Measurements from ENCODE around the gene LSS.
A peak's percentile ranks its signal among the peaks of the same experiment; 100 is the strongest.
"Not testable (repeated sequence)": the region's sequence is repeated elsewhere in the genome, so short reads cannot be mapped to it uniquely, and the experiment has no call there.

The LSS gene

GRCh38 chr21:46184625-46185555, 43.7 kb downstream of the LSS start:
- peak; percentile 63 to 82 (median 70) for DNase-seq

DNA sequence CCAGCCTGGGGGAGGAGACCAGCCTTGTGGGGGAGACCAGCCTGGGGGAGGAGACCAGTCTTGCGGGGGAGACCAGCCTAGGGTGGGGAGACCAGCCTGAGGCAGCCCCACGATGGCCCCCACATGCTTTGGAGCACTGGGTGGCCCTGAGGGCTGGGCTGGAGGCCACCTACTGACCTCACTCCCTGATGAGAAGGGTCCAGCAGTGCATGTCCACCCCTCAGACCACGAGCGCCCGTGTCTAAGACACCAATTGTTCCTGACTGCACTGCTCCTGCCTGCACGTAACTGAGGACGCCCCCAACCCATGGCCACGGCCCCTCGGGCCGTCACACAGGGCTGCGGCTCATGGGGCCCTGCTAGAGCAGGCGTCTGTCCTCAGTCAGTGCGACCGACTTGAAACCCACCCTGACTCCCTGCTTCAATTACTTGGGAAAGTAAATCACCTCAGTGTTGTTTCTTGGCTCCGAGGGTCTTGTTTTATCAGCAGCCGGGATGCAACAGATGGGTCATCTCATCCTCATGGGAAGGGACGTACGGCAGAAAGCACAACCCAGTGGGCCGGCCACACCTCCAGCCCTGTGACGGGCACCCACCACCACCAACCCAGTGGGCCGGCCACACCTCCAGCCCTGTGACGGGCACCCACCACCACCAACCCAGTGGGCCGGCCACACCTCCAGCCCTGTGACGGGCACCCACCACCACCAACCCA, 44.5 kb downstream of the LSS start, which contains the start of gene SPATC1L:
SPATC1L (minus strand) TSS at position 550 of the 715 bp plus-strand sequence. CDS start 1,643 bp downstream, outside the sequence.
- peak in 3 of 6 experiments; percentile 37 to 67 (median 56) for DNase-seq

DNA sequence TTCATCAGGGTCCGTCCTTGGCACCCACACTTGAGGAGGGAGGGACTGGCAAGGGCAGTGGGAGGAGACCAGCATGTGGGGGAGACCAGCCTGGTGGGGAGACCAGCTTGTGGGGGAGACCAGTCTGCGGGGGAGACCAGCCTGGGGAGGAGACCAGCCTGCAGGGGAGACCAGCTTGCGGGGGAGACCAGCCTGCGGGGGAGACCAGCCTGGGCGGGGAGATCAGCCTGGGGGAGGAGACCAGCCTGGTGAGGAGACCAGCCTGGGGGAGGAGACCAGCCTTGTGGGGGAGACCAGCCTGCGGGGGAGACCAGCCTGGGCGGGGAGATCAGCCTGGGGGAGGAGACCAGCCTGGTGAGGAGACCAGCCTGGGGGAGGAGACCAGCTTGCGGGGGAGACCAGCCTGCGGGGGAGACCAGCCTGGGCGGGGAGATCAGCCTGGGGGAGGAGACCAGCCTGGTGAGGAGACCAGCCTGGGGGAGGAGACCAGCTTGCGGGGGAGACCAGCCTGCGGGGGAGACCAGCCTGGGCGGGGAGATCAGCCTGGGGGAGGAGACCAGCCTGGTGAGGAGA, 45.2 kb downstream of the LSS start:
- DNase-seq: not testable (repeated sequence)

DNA sequence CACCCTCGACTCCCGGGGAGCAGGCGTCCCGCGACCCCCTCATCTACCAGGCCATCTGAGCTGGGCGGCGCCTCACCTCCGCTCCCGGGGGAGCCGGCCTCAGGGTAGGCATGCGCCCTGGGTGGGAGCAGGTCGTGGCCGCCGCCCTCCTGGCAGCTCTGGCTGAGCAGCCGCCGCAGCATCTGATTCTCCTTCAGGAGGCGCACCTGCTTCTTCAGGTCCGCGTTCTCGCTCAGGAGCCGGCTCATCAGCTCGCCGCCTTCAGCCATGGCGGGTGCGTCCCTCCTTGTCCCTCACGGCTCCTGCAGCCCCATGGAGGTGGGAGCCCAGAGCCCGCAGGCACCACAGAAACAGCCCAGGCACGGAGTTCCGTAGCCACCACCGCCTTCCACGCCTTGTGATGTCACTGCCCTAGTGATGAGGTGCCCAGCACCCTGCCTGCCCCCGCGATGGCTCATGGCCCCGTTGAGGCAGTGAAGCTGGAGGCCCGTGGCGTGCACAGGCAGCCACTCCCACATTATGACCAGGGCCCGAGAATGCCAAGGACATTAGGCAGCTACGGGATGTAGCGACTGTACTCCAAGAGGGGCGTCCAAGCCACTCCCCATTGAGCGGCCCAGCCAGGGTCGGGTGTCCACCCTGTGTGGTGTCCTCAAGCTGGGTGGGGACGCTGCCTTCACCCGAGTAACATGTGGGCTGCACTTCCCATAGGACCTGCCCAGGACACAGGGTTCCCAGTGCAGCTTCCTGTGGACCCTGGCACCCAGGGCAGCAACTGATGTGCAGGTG, 45.8 kb downstream of the LSS start:
- DNase-seq: no peak

DNA sequence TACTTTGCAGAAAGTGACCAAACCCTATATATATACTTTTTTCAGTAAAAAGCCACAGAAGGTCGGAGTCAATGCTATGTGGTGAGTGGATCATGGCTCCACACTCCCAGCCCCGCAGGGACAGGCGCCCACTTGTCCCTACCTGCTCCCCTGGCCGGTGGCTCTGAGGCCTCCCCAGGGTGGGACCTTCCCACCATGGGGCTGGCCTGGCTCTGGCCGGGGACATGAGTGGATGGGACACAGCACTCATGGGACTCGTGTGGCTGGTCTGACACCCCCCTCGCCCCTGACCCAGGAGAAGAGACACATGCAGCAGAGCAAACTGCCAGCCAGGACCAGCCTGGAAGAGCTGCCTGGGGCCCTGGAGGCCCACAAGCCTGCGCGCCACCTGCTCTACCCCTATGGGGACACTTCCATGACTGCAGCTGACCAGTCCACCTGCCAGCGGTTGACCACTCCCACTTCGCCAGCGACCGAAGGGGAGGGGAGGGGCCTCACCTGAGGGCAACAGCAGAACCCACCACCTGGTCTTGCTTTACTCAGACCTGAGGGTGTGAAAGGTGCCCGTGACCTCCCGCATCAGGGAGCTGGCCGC, 46.5 kb downstream of the LSS start:
- no peak for DNase-seq

DNA sequence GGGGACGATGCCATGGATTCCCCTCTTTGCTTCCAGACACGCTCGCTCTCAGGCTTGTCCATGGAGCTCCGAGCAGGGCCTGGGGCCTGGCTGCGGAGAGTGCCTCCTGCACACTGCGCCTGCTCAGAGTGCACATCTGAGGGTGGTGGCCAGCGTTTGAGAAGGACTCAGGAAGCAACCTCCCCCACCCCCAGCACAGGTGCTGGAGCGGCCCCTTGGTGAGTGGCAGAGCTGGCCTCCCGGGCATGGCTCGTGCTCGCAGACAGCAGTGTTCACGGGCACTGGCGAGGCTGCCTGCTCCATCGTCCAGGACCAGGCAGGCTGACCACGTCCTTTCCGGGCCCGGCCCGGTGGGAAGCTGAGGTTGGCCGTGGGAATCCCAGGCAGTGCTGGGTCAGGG, 47.1 kb downstream of the LSS start:
- no peak for DNase-seq

GRCh38 chr21:46180778-46181391, 47.7 kb downstream of the LSS start:
- DNase-seq: no peak

GRCh38 chr21:46180079-46180722, 48.4 kb downstream of the LSS start:
- DNase-seq: no peak

- DNase-seq: no peak
Observed at GRCh38 chr21:46179708-46180078, 48.9 kb downstream of the LSS start.

DNA sequence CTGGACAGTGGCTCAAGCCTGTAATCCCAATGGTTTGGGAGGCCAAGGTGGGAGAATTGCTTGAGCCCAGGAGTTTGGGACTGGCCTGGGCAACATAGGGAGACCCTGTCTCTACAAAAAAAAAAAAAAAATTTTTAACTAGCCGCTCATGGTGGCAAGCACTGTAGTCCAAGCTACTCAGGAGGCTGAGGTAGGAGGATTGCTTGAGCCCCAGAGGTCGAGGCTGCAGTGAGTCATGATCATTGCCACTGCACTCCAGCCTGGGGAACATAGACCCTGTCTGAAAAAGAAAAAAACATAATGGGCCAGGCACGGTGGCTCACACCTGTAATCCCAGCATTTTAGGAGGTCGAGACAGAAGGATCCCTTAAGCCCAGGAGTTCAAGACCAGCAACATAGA, 49.6 kb downstream of the LSS start:
- DNase-seq: no peak

- not testable (repeated sequence) for DNase-seq
Observed at GRCh38 chr21:46176443-46177129, 52.0 kb downstream of the LSS start.

GRCh38 chr21:46173573-46173972, 55.0 kb downstream of the LSS start:
- DNase-seq: no peak

DNA sequence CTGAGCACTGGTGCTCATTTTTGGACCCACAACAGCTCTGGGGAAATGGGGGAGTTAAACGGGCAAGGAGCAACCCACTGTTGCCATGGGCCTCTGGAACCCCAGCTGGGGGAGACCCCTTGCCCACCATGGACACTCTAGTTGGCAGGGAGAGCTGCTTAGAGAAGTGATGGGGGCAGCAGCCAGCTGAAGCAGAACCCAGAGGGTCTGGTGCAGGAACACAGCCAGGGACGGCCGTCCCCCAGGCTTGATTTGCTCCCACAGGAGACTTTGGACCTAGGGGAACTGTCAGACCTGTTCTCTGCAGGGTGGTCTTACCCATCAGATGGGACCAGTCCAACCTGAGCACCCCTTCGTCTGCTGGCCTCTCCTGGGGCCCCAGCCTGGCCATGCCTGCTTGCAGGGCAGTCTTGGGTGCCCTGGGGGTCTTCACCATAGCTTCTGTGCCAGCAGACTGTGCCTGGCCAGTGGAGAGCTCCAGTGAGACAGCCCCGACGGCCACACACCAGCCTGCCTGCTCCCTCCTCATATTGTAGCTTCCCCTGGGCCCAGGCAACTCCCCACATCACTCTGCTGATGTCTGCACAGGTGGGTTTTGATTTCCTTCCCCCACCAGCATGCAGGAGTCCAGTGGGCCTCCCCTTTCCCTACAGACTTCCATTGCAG, 55.6 kb downstream of the LSS start:
- DNase-seq: no peak

GRCh38 chr21:46171996-46172862, 56.3 kb downstream of the LSS start:
- DNase-seq: no peak

DNA sequence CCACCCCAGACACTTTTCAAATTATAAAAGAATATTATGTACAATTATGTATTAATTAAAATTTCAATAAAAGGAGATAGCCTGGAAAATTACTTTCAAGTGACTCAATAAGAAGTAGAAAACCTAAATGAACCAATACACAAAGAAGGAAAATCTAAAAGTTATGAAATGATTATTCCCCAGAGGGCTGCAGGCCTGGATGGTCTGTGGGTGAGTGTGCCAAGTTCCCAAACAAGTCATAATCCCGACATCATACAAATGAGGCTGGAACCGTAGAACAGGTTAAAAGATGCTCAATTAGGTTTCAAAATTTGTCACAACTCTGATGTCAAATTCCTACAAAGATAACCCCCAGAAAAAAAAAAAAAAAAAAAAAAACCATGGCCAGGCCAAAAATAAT, 57.0 kb downstream of the LSS start:
- no peak for DNase-seq

DNA sequence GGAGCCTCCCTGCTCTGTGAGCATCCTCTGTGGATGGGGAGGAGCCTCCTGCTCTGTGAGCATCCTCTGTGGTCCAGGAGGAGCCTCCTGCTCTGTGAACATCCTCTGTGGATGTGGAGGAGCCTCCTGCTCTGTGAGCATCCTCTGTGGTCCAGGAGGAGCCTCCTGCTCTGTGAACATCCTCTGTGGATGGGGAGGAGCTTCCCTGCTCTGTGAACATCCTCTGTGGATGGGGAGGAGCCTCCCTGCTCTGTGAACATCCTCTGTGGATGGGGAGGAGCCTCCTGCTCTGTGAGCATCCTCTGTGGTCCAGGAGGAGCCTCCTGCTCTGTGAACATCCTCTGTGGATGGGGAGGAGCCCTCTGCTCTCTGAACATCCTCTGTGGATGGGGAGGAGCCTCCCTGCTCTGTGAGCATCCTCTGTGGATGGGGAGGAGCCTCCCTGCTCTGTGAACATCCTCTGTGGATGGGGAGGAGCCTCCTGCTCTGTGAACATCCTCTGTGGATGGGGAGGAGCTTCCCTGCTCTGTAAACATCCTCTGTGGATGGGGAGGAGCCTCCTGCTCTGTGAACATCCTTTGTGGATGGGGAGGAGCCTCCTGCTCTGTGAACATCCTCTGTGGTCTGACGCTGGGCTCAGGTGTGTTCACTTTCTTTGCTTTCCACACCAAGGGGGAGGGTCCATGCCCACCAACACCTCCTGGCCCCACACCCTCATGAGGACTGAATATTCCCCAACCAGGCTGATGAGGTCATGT, 58.0 kb downstream of the LSS start:
- peak in 5 of 6 experiments; percentile 38 to 78 (median 65) for DNase-seq

GRCh38 chr21:46168659-46169386, 59.8 kb downstream of the LSS start:
- no peak for DNase-seq

DNA sequence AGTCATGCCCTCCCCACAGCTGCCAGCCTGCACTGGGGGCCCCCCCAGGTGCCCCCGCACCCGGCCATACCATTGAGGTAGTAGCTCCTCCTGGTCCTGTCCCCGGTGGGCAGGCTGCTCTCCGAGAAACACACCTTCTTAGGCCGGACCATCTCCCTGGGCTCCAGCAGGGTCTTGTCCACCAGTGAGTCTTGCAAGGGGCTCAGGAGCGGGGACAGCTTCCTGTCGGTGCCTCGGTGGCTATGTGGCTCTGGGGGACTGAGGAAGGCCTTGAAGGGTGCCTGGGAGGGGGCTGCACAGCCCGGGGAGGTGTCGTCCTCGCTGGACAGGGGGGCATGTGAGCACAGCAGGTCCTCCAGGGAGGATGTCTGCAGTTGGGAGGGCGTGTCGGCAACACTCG, 60.3 kb downstream of the LSS start:
- DNase-seq: no peak
